ENCODE results near the gene GRK4.

GRCh38 chr4:2932951-2933565, 30.3 kb upstream of the GRK4 start:
- TF ChIP-seq POLR2A (IDR thresholded peaks at IDR 0.05) (no peak), CTCF (IDR thresholded peaks at IDR 0.05) (no peak)
